Measurements from ENCODE around the gene SCFD2.
A peak's percentile ranks its signal among the peaks of the same experiment; 100 is the strongest.

SCFD2 gene

DNA sequence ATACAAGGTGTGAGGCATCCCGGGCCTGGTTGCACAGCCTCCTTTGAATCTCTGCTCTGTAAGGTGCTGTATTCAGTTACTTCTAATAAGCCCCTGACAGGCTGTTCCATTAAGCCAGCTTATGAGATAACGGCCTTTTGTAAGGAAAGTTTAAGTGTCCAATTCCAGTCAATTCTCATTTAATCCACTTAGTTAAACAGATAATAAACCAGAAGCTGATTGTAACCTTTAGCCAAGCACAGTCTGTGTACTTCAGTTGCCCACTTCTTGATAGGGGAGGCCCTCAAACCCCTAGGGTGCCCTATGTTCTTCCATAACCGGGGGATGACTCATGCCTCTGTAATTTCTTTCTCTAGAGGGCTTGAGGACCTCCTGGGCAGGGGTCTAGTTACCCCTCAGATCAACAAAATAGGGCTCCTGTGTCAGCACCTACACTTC is 440.3 kb downstream of the SCFD2 start:
- DNase-seq, result no peak
- no peak for TF ChIP-seq CTCF (IDR thresholded peaks at IDR 0.05; ENCODE audit: low read depth, low read length, missing control alignments)
- Histone ChIP-seq H3K27ac (no peak overlapping the region), H3K4me3 (ENCODE audit: low read depth, low read length) (no peak overlapping the region), H3K36me3 (replicated peaks) (no peaks in the 10 kb centered on the region), H3K27me3 (replicated peaks) (no peaks in the 10 kb centered on the region)
- in situ Hi-C loops (cut with HindIII; ENCODE audit: low pct_ligation_motif_present, low sequenced_read_pairs), result no loop called here

DNA sequence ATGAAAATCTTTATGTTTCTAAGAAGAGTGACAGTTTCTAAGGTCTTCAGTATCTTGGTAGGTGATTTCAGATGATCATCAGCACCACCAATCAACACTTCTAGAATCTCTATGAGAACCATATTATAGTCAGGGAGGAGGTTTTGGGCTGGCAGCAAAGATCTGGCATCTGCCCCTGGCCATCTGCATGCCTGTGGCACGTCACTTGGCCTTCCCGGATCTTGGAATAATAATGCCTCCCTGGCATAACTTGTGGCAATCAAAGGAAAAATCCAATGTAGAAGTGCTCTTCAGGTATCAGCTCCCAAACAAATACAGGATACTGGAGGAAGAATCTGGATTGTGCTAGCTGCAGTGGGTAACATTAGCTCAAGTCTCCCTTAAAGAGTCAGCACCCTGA is 446.4 kb downstream of the SCFD2 start:
- Histone ChIP-seq H3K4me3 (ENCODE audit: low read depth, low read length) (no peak overlapping the region), H3K27ac (no peak overlapping the region), H3K36me3 (replicated peaks) (no peaks in the 10 kb centered on the region), H3K27me3 (replicated peaks) (no peaks in the 10 kb centered on the region)
- in situ Hi-C loops (cut with HindIII; ENCODE audit: low pct_ligation_motif_present, low sequenced_read_pairs), result no loop called here
- DNase-seq, result no peak
- TF ChIP-seq CTCF (IDR thresholded peaks at IDR 0.05; ENCODE audit: low read depth, low read length, missing control alignments), result no peak

- no peak overlapping the region for H3K27ac ChIP-seq
- H3K4me3 ChIP-seq (ENCODE audit: low read depth, low read length), result no peak overlapping the region
- no peaks in the 10 kb centered on the region for H3K27me3 ChIP-seq (replicated peaks)
- in situ Hi-C loops (cut with HindIII; ENCODE audit: low pct_ligation_motif_present, low sequenced_read_pairs), result no loop called here
- H3K36me3 ChIP-seq (replicated peaks), result no peaks in the 10 kb centered on the region
- DNase-seq, result no peak
- no peak for TF ChIP-seq CTCF (IDR thresholded peaks at IDR 0.05; ENCODE audit: low read depth, low read length, missing control alignments)
These were observed 448.0 kb downstream of the SCFD2 start for GRCh38 chr4:52917817-52918216.

- in situ Hi-C loops (cut with HindIII; ENCODE audit: low pct_ligation_motif_present, low sequenced_read_pairs), result no loop called here
- Histone ChIP-seq H3K27ac (no peak overlapping the region), H3K36me3 (replicated peaks) (no peaks in the 10 kb centered on the region), H3K27me3 (replicated peaks) (no peaks in the 10 kb centered on the region), H3K4me3 (ENCODE audit: low read depth, low read length) (no peak overlapping the region)
- no peak for TF ChIP-seq CTCF (IDR thresholded peaks at IDR 0.05; ENCODE audit: low read depth, low read length, missing control alignments)
- DNase-seq, result no peak
These were observed 450.0 kb downstream of the SCFD2 start for GRCh38 chr4:52915730-52916300.

- Histone ChIP-seq H3K27me3 (replicated peaks) (no peaks in the 10 kb centered on the region), H3K27ac (no peak overlapping the region), H3K36me3 (replicated peaks) (no peaks in the 10 kb centered on the region), H3K4me3 (ENCODE audit: low read depth, low read length) (no peak overlapping the region)
- DNase-seq, result no peak
- in situ Hi-C loops (cut with HindIII; ENCODE audit: low pct_ligation_motif_present, low sequenced_read_pairs), result no loop called here
- TF ChIP-seq CTCF (IDR thresholded peaks at IDR 0.05; ENCODE audit: low read depth, low read length, missing control alignments), result no peak
These were observed 450.7 kb downstream of the SCFD2 start for GRCh38 chr4:52915191-52915590.

DNA sequence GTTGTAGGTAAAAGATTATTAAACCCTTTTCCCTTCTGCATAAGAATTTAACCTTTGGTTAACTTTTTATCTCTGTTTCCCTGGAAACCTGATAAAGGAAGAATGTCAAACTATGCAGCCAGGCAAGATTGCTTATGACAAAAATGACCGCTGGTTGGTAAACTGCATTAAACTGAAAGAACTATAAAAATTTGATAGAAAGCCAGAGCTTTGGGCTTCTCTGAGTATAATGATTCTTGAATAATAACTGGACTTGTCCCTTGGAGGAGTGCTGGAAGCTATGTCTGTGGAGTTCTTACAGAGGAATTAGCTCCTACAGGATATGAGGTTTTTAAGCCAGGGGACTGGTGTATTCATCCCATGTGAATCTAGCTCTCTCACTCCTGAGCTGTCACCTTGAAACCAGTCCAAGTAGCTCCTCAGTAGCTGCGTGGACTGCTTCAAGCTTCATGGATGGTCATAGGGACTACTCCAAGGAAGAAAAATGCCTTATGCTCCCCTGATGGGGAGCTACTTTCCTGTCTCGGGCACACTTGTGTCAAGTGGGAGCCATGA is 451.7 kb downstream of the SCFD2 start:
- H3K27me3 ChIP-seq (replicated peaks), result no peaks in the 10 kb centered on the region
- no peak for TF ChIP-seq CTCF (IDR thresholded peaks at IDR 0.05; ENCODE audit: low read depth, low read length, missing control alignments)
- no peak overlapping the region for H3K4me3 ChIP-seq (ENCODE audit: low read depth, low read length)
- H3K36me3 ChIP-seq (replicated peaks), result no peaks in the 10 kb centered on the region
- peak; percentile 72 for DNase-seq
- in situ Hi-C loops (cut with HindIII; ENCODE audit: low pct_ligation_motif_present, low sequenced_read_pairs), result no loop called here
- H3K27ac ChIP-seq, result peak overlapping the region; percentile 31
